DND-41 (cell line): ENCODE results near the gene SFSWAP.

ENCODE experiments used
- ATAC-seq: fragments of 200-7000 bp; cut with Tn5 transposase; 3 replicates; pipeline ENCODE4 v1.9.1; 2021; ENCODE audit warnings: low read depth; ENCODE audit not compliant: insufficient read depth
- DNase-seq: peaks from one replicate; pipeline ENCODE4 v3.0.0-alpha.2; 2020
- H2AFZ ChIP-seq: 2 replicates; pipeline ENCODE4 v1.6.0; 2012; ENCODE audit warnings: low read depth, low read length
- H3K27ac ChIP-seq: 2 replicates; pipeline ENCODE4 v1.5.1; 2012; ENCODE audit warnings: low read length, inconsistent platforms
- H3K27me3 ChIP-seq: fragments of 200-600 bp; sonication (generic); 2 replicates; pipeline ENCODE4 v1.6.0; 2012; ENCODE audit warnings: low read length, mild to moderate bottlenecking, inconsistent platforms; ENCODE audit not compliant: insufficient read depth, poor library complexity
- H3K36me3 ChIP-seq: 2 replicates; pipeline ENCODE4 v1.5.1; 2012; ENCODE audit warnings: low read length, inconsistent platforms; ENCODE audit not compliant: insufficient read depth
- H3K4me1 ChIP-seq: 2 replicates; pipeline ENCODE4 v1.5.1; 2012; ENCODE audit warnings: mild to moderate bottlenecking, low read length; ENCODE audit not compliant: insufficient read depth
- H3K4me2 ChIP-seq: 2 replicates; pipeline ENCODE4 v1.6.0; 2012; ENCODE audit warnings: mild to moderate bottlenecking, moderate library complexity, low read length, inconsistent platforms; ENCODE audit not compliant: insufficient read depth
- H3K4me3 ChIP-seq, 2 experiments: fragments of 200-600 bp in 1 of 2; shearing (Covaris generic) in 1 of 2; 2 replicates each; pipeline ENCODE4 v1.5.1; 2012 to 2016; ENCODE audit warnings: inconsistent platforms in 2 of 2, low read length in 2 of 2, mild to moderate bottlenecking in 2 of 2, low read depth in 1 of 2, moderate library complexity in 1 of 2
- H3K79me2 ChIP-seq: 2 replicates; pipeline ENCODE4 v1.6.0; 2012; ENCODE audit warnings: low read length, inconsistent platforms; ENCODE audit not compliant: insufficient read depth
- H3K9ac ChIP-seq: 2 replicates; pipeline ENCODE4 v1.6.0; 2012; ENCODE audit warnings: low read depth, mild to moderate bottlenecking, inconsistent platforms, low read length, moderate library complexity
- H3K9me3 ChIP-seq: 2 replicates; pipeline ENCODE4 v1.5.1; 2012; ENCODE audit warnings: low read length, moderate library complexity, mild to moderate bottlenecking, inconsistent platforms; ENCODE audit not compliant: insufficient read depth, severe bottlenecking
- H4K20me1 ChIP-seq: 2 replicates; pipeline ENCODE4 v1.6.0; 2012; ENCODE audit warnings: low read length; ENCODE audit not compliant: insufficient read depth
- CTCF ChIP-seq: IDR thresholded peaks from 2 replicates; pipeline ENCODE4 v1.5.1; 2012; ENCODE audit warnings: borderline replicate concordance, low read length, moderate library complexity, mild to moderate bottlenecking; ENCODE audit not compliant: poor library complexity, severe bottlenecking; ENCODE audit errors: extremely low read depth
- EZH2 ChIP-seq: IDR thresholded peaks from 3 replicates; pipeline ENCODE4 v1.6.1; 2012; ENCODE audit warnings: borderline replicate concordance, low read depth, mild to moderate bottlenecking, moderate library complexity, low read length, inconsistent platforms; ENCODE audit not compliant: severe bottlenecking

The SFSWAP gene

GRCh38 chr12:131825146-131825892 is 114.4 kb downstream of the SFSWAP start:
- Histone ChIP-seq H3K36me3 (no peaks in the 10 kb centered on the region), H3K9me3 (no peaks in the 10 kb centered on the region), H2AFZ (no peak overlapping the region), H3K79me2 (no peaks in the 10 kb centered on the region), H3K27ac (no peak overlapping the region), H3K4me1 (no peaks in the 10 kb centered on the region), H3K27me3 (no peaks in the 10 kb centered on the region), H3K4me3 (no peak overlapping the region), H3K9ac (no peak overlapping the region), H3K4me2 (no peak overlapping the region), H4K20me1 (no peaks in the 10 kb centered on the region; the same call in 1 of the 2 replicates)
- TF ChIP-seq CTCF (no peak), EZH2 (no peak)
- ATAC-seq (no peak), DNase-seq (no peak)

GRCh38 chr12:131826097-131826928 is 115.4 kb downstream of the SFSWAP start:
- H3K9ac ChIP-seq, result no peak overlapping the region
- no peaks in the 10 kb centered on the region; the same call in 1 of the 2 replicates for H4K20me1 ChIP-seq
- H3K9me3 ChIP-seq, result no peaks in the 10 kb centered on the region
- TF ChIP-seq EZH2 (no peak), CTCF (no peak)
- ATAC-seq (no peak), DNase-seq (no peak)
- H3K4me2 ChIP-seq, result no peak overlapping the region
- no peaks in the 10 kb centered on the region for H3K27me3 ChIP-seq
- H3K36me3 ChIP-seq, result no peaks in the 10 kb centered on the region
- H2AFZ ChIP-seq, result no peak overlapping the region
- no peaks in the 10 kb centered on the region for H3K4me1 ChIP-seq
- no peak overlapping the region for H3K27ac ChIP-seq
- H3K79me2 ChIP-seq, result no peaks in the 10 kb centered on the region
- no peak overlapping the region for H3K4me3 ChIP-seq

GRCh38 chr12:131827961-131828534 is 117.2 kb downstream of the SFSWAP start, which contains the start of gene MMP17:
Gene MMP17 (plus strand): TSS chr12:131828393. CDS start chr12:131828495, 102 bp downstream.
- ATAC-seq, result no peak
- no peak within 1 kb of the TSS for H3K4me2 ChIP-seq
- no peaks in the 10 kb centered on the region for H3K9me3 ChIP-seq
- H4K20me1 ChIP-seq, result no peaks in the 10 kb centered on the region; the same call in 1 of the 2 replicates
- no peak for DNase-seq
- H3K4me1 ChIP-seq, result no peaks in the 10 kb centered on the region
- no peaks in the 10 kb centered on the region for H3K79me2 ChIP-seq
- no peak for TF ChIP-seq EZH2
- no peak for TF ChIP-seq CTCF
- H3K27ac ChIP-seq, result no peak within 1 kb of the TSS
- no peak within 1 kb of the TSS for H3K4me3 ChIP-seq
- H3K27me3 ChIP-seq, result no peaks in the 10 kb centered on the region
- no peak within 1 kb of the TSS for H3K9ac ChIP-seq
- no peaks in the 10 kb centered on the region for H3K36me3 ChIP-seq
- no peak within 1 kb of the TSS for H2AFZ ChIP-seq
